HepG2 (cell line): Measurements from ENCODE around the gene C3orf80. TPM values are rescaled to one million over a fixed set of nuclear protein-coding genes. Genes with fewer than 3 reads are reported as not detected.

ENCODE experiments used
- CAMTA2 ChIP-seq: sonication (generic); formaldehyde crosslinking; IDR thresholded peaks from 2 replicates; pipeline ENCODE4 v1.4.0; 2020; ENCODE audit warnings: mild to moderate bottlenecking, missing genetic modification reagents, borderline replicate concordance
- MTF1 ChIP-seq: sonication (generic); formaldehyde crosslinking; IDR thresholded peaks from 2 replicates; pipeline ENCODE4 v1.5.0; 2020; ENCODE audit warnings: missing genetic modification reagents
- RBM22 ChIP-seq: fragments of 200-400 bp; formaldehyde crosslinking; optimal IDR thresholded peaks from 2 replicates; pipeline ENCODE3; 2017; ENCODE audit warnings: mild to moderate bottlenecking, low read length, moderate library complexity
- REST ChIP-seq, 2 experiments: IDR thresholded peaks; 2 replicates each; pipeline ENCODE4 v1.6.1; 2011 to 2012; ENCODE audit warnings: low read length in 2 of 2, borderline replicate concordance in 1 of 2, low read depth in 1 of 2, mild to moderate bottlenecking in 1 of 2, moderate library complexity in 1 of 2
- SRSF9 ChIP-seq: fragments of 200-400 bp; formaldehyde crosslinking; IDR thresholded peaks from 2 replicates; pipeline ENCODE4 v1.6.1; 2018; ENCODE audit warnings: borderline replicate concordance, mild to moderate bottlenecking, low read depth, low read length; ENCODE audit not compliant: insufficient read depth, poor library complexity, severe bottlenecking
- THAP8 ChIP-seq: sonication (generic); formaldehyde crosslinking; IDR thresholded peaks from 2 replicates; pipeline ENCODE4 v1.5.1; 2020; ENCODE audit warnings: missing genetic modification reagents, mild to moderate bottlenecking, borderline replicate concordance
- XBP1 ChIP-seq: sonication (generic); formaldehyde crosslinking; IDR thresholded peaks from 2 replicates; pipeline ENCODE4 v1.5.0; 2020; ENCODE audit warnings: missing genetic modification reagents
- ZNF296 ChIP-seq: sonication (generic); formaldehyde crosslinking; conservative IDR thresholded peaks from 2 replicates; pipeline ENCODE4 v1.5.0; 2020; ENCODE audit warnings: mild to moderate bottlenecking, missing genetic modification reagents
- ZNF331 ChIP-seq: sonication (generic); formaldehyde crosslinking; IDR thresholded peaks from 2 replicates; pipeline ENCODE4 v1.4.0; 2020; ENCODE audit warnings: missing genetic modification reagents
- ZNF430 ChIP-seq: sonication (generic); formaldehyde crosslinking; IDR thresholded peaks from 2 replicates; pipeline ENCODE4 v1.9.0; 2021; ENCODE audit warnings: mild to moderate bottlenecking, missing genetic modification reagents
- polyA plus RNA-seq, 8 experiments: library from polyadenylated mRNA; depleted of rRNA in 3 of 8; stranded (reverse) in 7 of 8; unstranded in 1 of 8; fragments of >200 nt; fragmentation: Illumina TruSeq in 4 of 8; extraction: Trizol in 4 of 8; gene quantifications; 2 replicates each; pipeline versions ENCODE4 v1.2.1 to v1.2.3, GENCODE V29; 2011 to 2016; ENCODE audit warnings: low read depth in 4 of 8, missing spikeins in 1 of 8, mixed read lengths in 1 of 8; ENCODE audit not compliant: insufficient read depth in 1 of 8
- total RNA-seq, 5 experiments: library from RNA; depleted of rRNA; stranded (reverse); fragments of >200 nt; fragmentation: Illumina TruSeq; extraction: Trizol; gene quantifications; 2 replicates each; pipeline ENCODE4 v1.2.3, GENCODE V29; 2016; ENCODE audit warnings: low read depth in 1 of 5
- TF ChIP-seq, protein P1 (sequence below): sonication (generic); formaldehyde crosslinking; IDR thresholded peaks from 2 replicates; pipeline ENCODE4 v1.5.0; 2020; ENCODE audit warnings: mild to moderate bottlenecking, missing genetic modification reagents

Gene C3orf80
- total and polyA plus RNA-seq, 2 of the 13 experiments (the other 11 are each of a cell fraction or from before 2014, with no cell fraction given), result 0.03 to 0.04 TPM

DNA sequence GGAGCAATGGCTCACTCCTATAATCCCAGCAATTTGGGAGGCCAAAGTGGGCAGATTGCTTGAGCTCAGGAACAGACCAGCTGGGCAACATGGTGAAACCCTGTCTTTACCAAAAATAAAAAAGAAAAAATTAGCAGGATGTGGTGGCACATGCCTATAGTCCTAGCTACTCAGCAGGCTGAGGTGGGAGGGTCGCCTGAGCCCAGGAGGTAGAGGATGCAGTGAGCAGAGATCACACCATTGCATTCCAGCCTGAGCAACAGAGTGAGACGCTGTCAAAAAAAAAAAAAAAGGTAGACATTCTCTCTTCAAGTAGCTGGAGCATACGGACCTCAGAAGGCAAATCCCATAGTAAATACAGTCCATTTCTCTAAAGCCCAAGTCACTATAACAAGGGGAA, 7.1 kb upstream of the C3orf80 start (continued):
- TF ChIP-seq REST (IDR thresholded peaks at IDR 0.05; ENCODE audit: borderline replicate concordance in 1 of 2, low read depth in 1 of 2, low read length in 2 of 2) (no peak), MTF1 (CRISPR knock-in tag) (no peak), ZNF331 (CRISPR knock-in tag) (no peak), THAP8 (no peak), ZNF430 (no peak), SRSF9 (no peak), RBM22 (no peak), CAMTA2 (no peak), XBP1 (CRISPR knock-in tag) (no peak), ZNF296 (no peak)
- TF ChIP-seq, protein P1, sequence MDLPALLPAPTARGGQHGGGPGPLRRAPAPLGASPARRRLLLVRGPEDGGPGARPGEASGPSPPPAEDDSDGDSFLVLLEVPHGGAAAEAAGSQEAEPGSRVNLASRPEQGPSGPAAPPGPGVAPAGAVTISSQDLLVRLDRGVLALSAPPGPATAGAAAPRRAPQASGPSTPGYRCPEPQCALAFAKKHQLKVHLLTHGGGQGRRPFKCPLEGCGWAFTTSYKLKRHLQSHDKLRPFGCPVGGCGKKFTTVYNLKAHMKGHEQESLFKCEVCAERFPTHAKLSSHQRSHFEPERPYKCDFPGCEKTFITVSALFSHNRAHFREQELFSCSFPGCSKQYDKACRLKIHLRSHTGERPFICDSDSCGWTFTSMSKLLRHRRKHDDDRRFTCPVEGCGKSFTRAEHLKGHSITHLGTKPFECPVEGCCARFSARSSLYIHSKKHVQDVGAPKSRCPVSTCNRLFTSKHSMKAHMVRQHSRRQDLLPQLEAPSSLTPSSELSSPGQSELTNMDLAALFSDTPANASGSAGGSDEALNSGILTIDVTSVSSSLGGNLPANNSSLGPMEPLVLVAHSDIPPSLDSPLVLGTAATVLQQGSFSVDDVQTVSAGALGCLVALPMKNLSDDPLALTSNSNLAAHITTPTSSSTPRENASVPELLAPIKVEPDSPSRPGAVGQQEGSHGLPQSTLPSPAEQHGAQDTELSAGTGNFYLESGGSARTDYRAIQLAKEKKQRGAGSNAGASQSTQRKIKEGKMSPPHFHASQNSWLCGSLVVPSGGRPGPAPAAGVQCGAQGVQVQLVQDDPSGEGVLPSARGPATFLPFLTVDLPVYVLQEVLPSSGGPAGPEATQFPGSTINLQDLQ (CRISPR knock-in tag), result no peak
